CD4-positive, alpha-beta T cell (primary cell): ENCODE results near the gene FGF14. TPM values are rescaled to one million over a fixed set of nuclear protein-coding genes. Genes with fewer than 3 reads are reported as not detected.

Source experiments
- ATAC-seq: fragments of 200-7000 bp; cut with Tn5 transposase; one replicate; pipeline ENCODE4 v1.10.0; 2022; ENCODE audit warnings: mild to moderate bottlenecking; ENCODE audit not compliant: poor library complexity
- CTCF ChIA-PET: fragments of 350-600 bp; sonication (Branson Sonifier 250); formaldehyde crosslinking; loops from one replicate; lab custom pipeline; 2021; ENCODE audit warnings: antibody characterized with exemption, inconsistent platforms; lab: Charles Lee
- POLR2A ChIA-PET: fragments of 350-600 bp; sonication (Branson Sonifier 250); formaldehyde crosslinking; loops from one replicate; lab custom pipeline; 2021; ENCODE audit warnings: antibody characterized with exemption, inconsistent platforms; lab: Charles Lee
- DNase-seq, 14 experiments: peaks; one replicate each; pipeline ENCODE4 v3.0.0-alpha.2; 2013 to 2020; ENCODE audit warnings: mixed read lengths in 2 of 14
- H3K27ac ChIP-seq, 2 donors: one replicate each; pipeline versions ENCODE4 v1.5.1 to v1.7.0; 2013; ENCODE audit warnings: low read length in 2 of 2, low read depth in 1 of 2, mild to moderate bottlenecking in 1 of 2
- H3K27me3 ChIP-seq, 2 experiments: 1 replicate in 1 of 2; 2 replicates in 1 of 2; pipeline versions ENCODE4 v1.6.1 to v1.7.0; 2013; ENCODE audit warnings: low read length in 2 of 2, control low read depth in 1 of 2, mild to moderate bottlenecking in 1 of 2, moderate library complexity in 1 of 2; ENCODE audit not compliant: insufficient read depth in 2 of 2, control insufficient read depth in 1 of 2
- H3K36me3 ChIP-seq: one replicate; pipeline ENCODE4 v1.6.1; 2013; ENCODE audit warnings: low read length, control low read depth; ENCODE audit not compliant: insufficient read depth
- H3K4me1 ChIP-seq: one replicate; pipeline ENCODE4 v1.6.1; 2013; ENCODE audit warnings: low read length, control low read depth; ENCODE audit not compliant: insufficient read depth
- H3K4me3 ChIP-seq: one replicate; pipeline ENCODE4 v1.5.1; 2013; ENCODE audit warnings: mild to moderate bottlenecking, low read length, moderate library complexity
- H3K9me3 ChIP-seq, 2 experiments: 1 replicate in 1 of 2; 2 replicates in 1 of 2; pipeline versions ENCODE4 v1.6.1 to v1.7.0; 2013; ENCODE audit warnings: low read length in 2 of 2, mild to moderate bottlenecking in 2 of 2, control low read depth in 1 of 2, moderate library complexity in 1 of 2; ENCODE audit not compliant: control insufficient read depth in 1 of 2, insufficient read depth in 1 of 2
- H3K27ac Mint-ChIP-seq: one replicate; pipeline ENCODE4 v1.8.0; 2020; ENCODE audit warnings: mixed read lengths
- H3K27me3 Mint-ChIP-seq: one replicate; pipeline ENCODE4 v1.8.0; 2021; ENCODE audit warnings: mixed read lengths
- H3K36me3 Mint-ChIP-seq: one replicate; pipeline ENCODE4 v1.8.0; 2021; ENCODE audit warnings: low read depth, mixed read lengths
- H3K4me1 Mint-ChIP-seq: one replicate; pipeline ENCODE4 v1.8.0; 2021; ENCODE audit warnings: low read depth, mixed read lengths
- H3K4me3 Mint-ChIP-seq: one replicate; pipeline ENCODE4 v1.8.0; 2020; ENCODE audit warnings: mild to moderate bottlenecking, mixed read lengths
- H3K9me3 Mint-ChIP-seq: one replicate; pipeline ENCODE4 v1.8.0; 2020; ENCODE audit warnings: mixed read lengths
- intact Hi-C, 2 experiments: fragments of 100-400 bp; cut with DNase I in 1 of 2; cut with micrococcal nuclease in 1 of 2; formaldehyde crosslinking; loops; one replicate each; pipeline versions ENCODE4 v1.15.1 to v1.9.0; 2023 to 2025; cut with DNase I, micrococcal nuclease
- total RNA-seq, 174 experiments: library from RNA in 2 of 174; stranded (reverse) in 2 of 174; gene quantifications; one replicate each; pipeline ENCODE4 v1.2.3 and lab custom pipeline; 2021 to 2026
- TF ChIP-seq, protein P1 (sequence below): fragments of 200-600 bp; IDR thresholded peaks from one replicate; pipeline ENCODE4 v1.8.0; 2022; ENCODE audit warnings: antibody characterized with exemption, mild to moderate bottlenecking

Gene FGF14
- total RNA-seq, 2 experiments from 2014 or later: not detected

DNA sequence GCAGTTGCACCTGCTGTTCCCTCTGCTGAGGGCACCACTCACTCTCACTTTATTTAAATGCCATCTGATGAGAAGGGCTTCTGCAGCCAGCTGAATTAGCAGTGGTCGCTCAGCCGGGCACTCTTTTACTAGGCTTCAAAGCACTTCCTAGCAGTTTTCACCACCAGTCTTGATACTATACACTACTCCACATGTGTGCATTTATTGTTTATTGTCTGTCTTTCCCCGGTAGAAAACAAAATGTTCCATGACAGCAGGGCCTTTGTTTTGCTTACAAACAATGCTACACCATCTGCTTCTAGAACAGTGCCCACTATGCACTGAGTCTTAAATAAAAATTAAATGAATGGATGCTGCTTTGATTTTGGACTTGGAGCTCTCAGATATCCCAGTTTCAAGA is 404.9 kb downstream of the FGF14 start:
- intact Hi-C loops: no loop called here

DNA sequence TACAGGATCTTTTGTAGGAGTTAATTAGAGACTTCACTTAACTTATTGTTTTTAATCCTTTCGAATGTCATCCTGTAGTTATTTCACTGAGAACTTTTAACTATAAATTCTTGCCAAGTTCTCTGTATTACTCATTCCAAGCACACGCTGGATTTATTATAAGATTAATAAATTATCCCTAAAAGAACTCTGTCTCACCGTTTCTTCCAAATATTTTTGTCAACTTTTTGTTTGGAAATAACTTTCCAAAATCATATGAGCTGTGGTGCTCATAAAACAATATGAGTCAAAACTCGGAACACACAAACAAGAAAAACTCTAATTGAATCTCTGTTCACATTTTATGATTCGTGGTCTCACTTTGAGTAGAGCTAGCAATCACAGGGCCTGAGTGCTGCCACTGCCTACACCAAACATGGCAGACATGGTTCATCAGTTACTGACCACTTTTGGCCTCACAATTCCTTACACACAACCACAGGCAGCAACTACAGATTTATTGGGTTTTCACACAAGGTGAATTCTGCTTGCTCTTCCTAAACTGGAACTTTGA is 412.0 kb downstream of the FGF14 start:
- H3K27me3 Mint-ChIP-seq: no peaks in the 10 kb centered on the region
- TF ChIP-seq, protein P1, sequence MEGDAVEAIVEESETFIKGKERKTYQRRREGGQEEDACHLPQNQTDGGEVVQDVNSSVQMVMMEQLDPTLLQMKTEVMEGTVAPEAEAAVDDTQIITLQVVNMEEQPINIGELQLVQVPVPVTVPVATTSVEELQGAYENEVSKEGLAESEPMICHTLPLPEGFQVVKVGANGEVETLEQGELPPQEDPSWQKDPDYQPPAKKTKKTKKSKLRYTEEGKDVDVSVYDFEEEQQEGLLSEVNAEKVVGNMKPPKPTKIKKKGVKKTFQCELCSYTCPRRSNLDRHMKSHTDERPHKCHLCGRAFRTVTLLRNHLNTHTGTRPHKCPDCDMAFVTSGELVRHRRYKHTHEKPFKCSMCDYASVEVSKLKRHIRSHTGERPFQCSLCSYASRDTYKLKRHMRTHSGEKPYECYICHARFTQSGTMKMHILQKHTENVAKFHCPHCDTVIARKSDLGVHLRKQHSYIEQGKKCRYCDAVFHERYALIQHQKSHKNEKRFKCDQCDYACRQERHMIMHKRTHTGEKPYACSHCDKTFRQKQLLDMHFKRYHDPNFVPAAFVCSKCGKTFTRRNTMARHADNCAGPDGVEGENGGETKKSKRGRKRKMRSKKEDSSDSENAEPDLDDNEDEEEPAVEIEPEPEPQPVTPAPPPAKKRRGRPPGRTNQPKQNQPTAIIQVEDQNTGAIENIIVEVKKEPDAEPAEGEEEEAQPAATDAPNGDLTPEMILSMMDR: no peak
- intact Hi-C loops: no loop called here
- Histone ChIP-seq H3K27me3 (no peaks in the 10 kb centered on the region), H3K27ac (no peak overlapping the region), H3K36me3 (no peaks in the 10 kb centered on the region), H3K4me1 (no peaks in the 10 kb centered on the region), H3K9me3 (no peaks in the 10 kb centered on the region), H3K4me3 (no peak overlapping the region)
- no peak overlapping the region for H3K4me3 Mint-ChIP-seq
- DNase-seq (no peak), ATAC-seq (no peak)
- no peaks in the 10 kb centered on the region for H3K36me3 Mint-ChIP-seq
- no peak overlapping the region for H3K27ac Mint-ChIP-seq
- no peaks in the 10 kb centered on the region for H3K9me3 Mint-ChIP-seq
- no peaks in the 10 kb centered on the region for H3K4me1 Mint-ChIP-seq
- POLR2A ChIA-PET: no interaction called here
- CTCF ChIA-PET: no interaction called here

More for the DNA sequence above, 404.9 kb downstream of the FGF14 start:
- no peak overlapping the region for H3K27ac Mint-ChIP-seq
- no peak for DNase-seq
- no peaks in the 10 kb centered on the region for H3K9me3 ChIP-seq
- no peak overlapping the region for H3K4me3 Mint-ChIP-seq
- H3K27me3 Mint-ChIP-seq: no peaks in the 10 kb centered on the region
- TF ChIP-seq, protein P1: no peak
- no peak for ATAC-seq
- no peaks in the 10 kb centered on the region for H3K9me3 Mint-ChIP-seq
- H3K4me1 ChIP-seq: no peaks in the 10 kb centered on the region
- H3K36me3 Mint-ChIP-seq: no peaks in the 10 kb centered on the region
- POLR2A ChIA-PET: no interaction called here
- H3K4me1 Mint-ChIP-seq: no peaks in the 10 kb centered on the region
- CTCF ChIA-PET: interaction anchor here (1.7 kb wide), 1 partner anchor 38 kb away, joined by 3 read pairs; no protein-coding TSS in a partner anchor
- H3K4me3 ChIP-seq: no peak overlapping the region
- H3K27me3 ChIP-seq: no peaks in the 10 kb centered on the region
- no peaks in the 10 kb centered on the region for H3K36me3 ChIP-seq
- H3K27ac ChIP-seq: no peak overlapping the region

DNA sequence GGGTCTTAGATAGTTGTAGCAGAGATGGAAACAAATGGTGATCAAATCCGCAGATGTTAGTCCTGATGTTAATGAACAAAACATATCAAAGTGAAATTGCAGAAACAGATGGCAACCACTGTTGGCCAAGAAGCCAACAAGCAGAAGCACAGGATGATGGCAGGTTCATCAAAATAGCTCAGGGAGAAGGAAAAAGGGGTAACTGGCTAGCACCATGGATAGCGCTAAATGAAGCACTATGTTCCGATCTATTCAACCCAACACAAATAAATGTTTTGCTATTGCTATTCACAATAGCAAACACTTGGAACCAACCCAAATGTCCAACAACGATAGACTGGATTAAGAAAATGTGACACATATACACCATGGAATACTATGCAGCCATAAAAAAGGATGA is 413.7 kb downstream of the FGF14 start:
- no peaks in the 10 kb centered on the region for H3K27me3 ChIP-seq
- no peak overlapping the region for H3K4me3 ChIP-seq
- H3K4me1 ChIP-seq: no peaks in the 10 kb centered on the region
- no peak overlapping the region for H3K27ac Mint-ChIP-seq
- no peaks in the 10 kb centered on the region for H3K9me3 ChIP-seq
- TF ChIP-seq, protein P1: no peak
- no peaks in the 10 kb centered on the region for H3K36me3 ChIP-seq
- no peaks in the 10 kb centered on the region for H3K4me1 Mint-ChIP-seq
- ChIA-PET POLR2A (no interaction called here), CTCF (no interaction called here)
- no peak for ATAC-seq
- H3K27ac ChIP-seq: no peak overlapping the region
- H3K27me3 Mint-ChIP-seq: no peaks in the 10 kb centered on the region
- DNase-seq: no peak
- H3K4me3 Mint-ChIP-seq: no peak overlapping the region
- H3K36me3 Mint-ChIP-seq: no peaks in the 10 kb centered on the region
- H3K9me3 Mint-ChIP-seq: no peaks in the 10 kb centered on the region
- intact Hi-C loops: no loop called here
